ENCODE results near the gene NCAPG2. TPM values are rescaled to one million over a fixed set of nuclear protein-coding genes. Genes with fewer than 3 reads are reported as not detected.

The NCAPG2 gene
- polyA plus RNA-seq, 1 donor from 2014 or later, result 8.3 TPM

- Histone ChIP-seq H3K9me3 (ENCODE audit: low read length) (no peaks in the 10 kb centered on the region), H3K9me2 (ENCODE audit: insufficient read depth, low read length) (no peaks in the 10 kb centered on the region), H3K79me2 (replicated peaks; ENCODE audit: insufficient read depth, low read length) (peaks cover 3% of the 10 kb centered on the region), H3K27ac (ENCODE audit: low read length) (no peak within 1 kb of the TSS), H3K4me2 (ENCODE audit: low read length) (peak within 1 kb of the TSS; percentile 61), H2AFZ (ENCODE audit: low read depth, low read length) (peak within 1 kb of the TSS; percentile 51), H3K36me3 (ENCODE audit: insufficient read depth, low read length) (no peaks in the 10 kb centered on the region), H3K4me3 (ENCODE audit: low read length) (peak within 1 kb of the TSS; percentile 69), H3F3A (ENCODE audit: insufficient read depth, low read length, poor library complexity, severe bottlenecking) (no peaks in the 10 kb centered on the region), H3K9ac (ENCODE audit: low read length) (peak within 1 kb of the TSS; percentile 81), H3K27me3 (ENCODE audit: insufficient read depth, low read depth, low read length) (peaks cover 20% of the 10 kb centered on the region), H4K20me1 (ENCODE audit: insufficient read depth) (no peaks in the 10 kb centered on the region)
- no peak for TF ChIP-seq CTCF (IDR thresholded peaks at IDR 0.05; ENCODE audit: poor library complexity, severe bottlenecking)
- TF ChIP-seq RAD21 (conservative IDR thresholded peaks at IDR 0.05), result peak; percentile 42
- TF ChIP-seq POLR2AphosphoS5 (IDR thresholded peaks at IDR 0.05), result peak; percentile 42
- peak; percentile 64 for TF ChIP-seq REST (IDR thresholded peaks at IDR 0.05; ENCODE audit: borderline replicate concordance)
- TF ChIP-seq MXI1 (conservative IDR thresholded peaks at IDR 0.05; ENCODE audit: poor library complexity, severe bottlenecking), result peak; percentile 44
- TF ChIP-seq SMC3 (conservative IDR thresholded peaks at IDR 0.05; ENCODE audit: poor library complexity), result peak; percentile 23
- TF ChIP-seq TAF1 (IDR thresholded peaks at IDR 0.05; ENCODE audit: low read depth), result no peak
- no peak for TF ChIP-seq EZH2 (IDR thresholded peaks at IDR 0.05; ENCODE audit: borderline replicate concordance, insufficient read depth, low read length, poor library complexity, severe bottlenecking)
- peak; percentile 24 for TF ChIP-seq EP300 (conservative IDR thresholded peaks at IDR 0.05; ENCODE audit: poor library complexity, severe bottlenecking)
Observed at GRCh38 chr7:158587162-158588084, 117.2 kb downstream of the NCAPG2 start, which contains the start of gene PTPRN2. Gene PTPRN2, minus strand, starts transcription at chr7:158587823.

- Histone ChIP-seq H3K79me2 (replicated peaks; ENCODE audit: insufficient read depth, low read length) (peaks cover 3% of the 10 kb centered on the region), H3K9me3 (ENCODE audit: low read length) (no peaks in the 10 kb centered on the region), H3F3A (ENCODE audit: insufficient read depth, low read length, poor library complexity, severe bottlenecking) (no peaks in the 10 kb centered on the region), H3K4me3 (ENCODE audit: low read length) (peak overlapping the region; percentile 67), H3K27ac (ENCODE audit: low read length) (no peak overlapping the region), H3K27me3 (ENCODE audit: insufficient read depth, low read depth, low read length) (peaks cover 20% of the 10 kb centered on the region), H3K9me2 (ENCODE audit: insufficient read depth, low read length) (no peaks in the 10 kb centered on the region), H2AFZ (ENCODE audit: low read depth, low read length) (no peak overlapping the region), H3K4me2 (ENCODE audit: low read length) (peak overlapping the region; percentile 61), H3K36me3 (ENCODE audit: insufficient read depth, low read length) (no peaks in the 10 kb centered on the region), H4K20me1 (ENCODE audit: insufficient read depth) (no peaks in the 10 kb centered on the region), H3K9ac (ENCODE audit: low read length) (peak overlapping the region; percentile 81)
- TF ChIP-seq CTCF (IDR thresholded peaks at IDR 0.05; ENCODE audit: poor library complexity, severe bottlenecking) (no peak), EP300 (conservative IDR thresholded peaks at IDR 0.05; ENCODE audit: poor library complexity, severe bottlenecking) (no peak), MXI1 (conservative IDR thresholded peaks at IDR 0.05; ENCODE audit: poor library complexity, severe bottlenecking) (peak; percentile 38), TAF1 (IDR thresholded peaks at IDR 0.05; ENCODE audit: low read depth) (no peak), REST (IDR thresholded peaks at IDR 0.05; ENCODE audit: borderline replicate concordance) (no peak), EZH2 (IDR thresholded peaks at IDR 0.05; ENCODE audit: borderline replicate concordance, insufficient read depth, low read length, poor library complexity, severe bottlenecking) (no peak), RAD21 (conservative IDR thresholded peaks at IDR 0.05) (peak; percentile 32), POLR2AphosphoS5 (IDR thresholded peaks at IDR 0.05) (peak; percentile 35), SMC3 (conservative IDR thresholded peaks at IDR 0.05; ENCODE audit: poor library complexity) (peak; percentile 37)
Observed at GRCh38 chr7:158586499-158587161, 118.0 kb downstream of the NCAPG2 start.
